ENCODE results near the gene AFDN.

DNA sequence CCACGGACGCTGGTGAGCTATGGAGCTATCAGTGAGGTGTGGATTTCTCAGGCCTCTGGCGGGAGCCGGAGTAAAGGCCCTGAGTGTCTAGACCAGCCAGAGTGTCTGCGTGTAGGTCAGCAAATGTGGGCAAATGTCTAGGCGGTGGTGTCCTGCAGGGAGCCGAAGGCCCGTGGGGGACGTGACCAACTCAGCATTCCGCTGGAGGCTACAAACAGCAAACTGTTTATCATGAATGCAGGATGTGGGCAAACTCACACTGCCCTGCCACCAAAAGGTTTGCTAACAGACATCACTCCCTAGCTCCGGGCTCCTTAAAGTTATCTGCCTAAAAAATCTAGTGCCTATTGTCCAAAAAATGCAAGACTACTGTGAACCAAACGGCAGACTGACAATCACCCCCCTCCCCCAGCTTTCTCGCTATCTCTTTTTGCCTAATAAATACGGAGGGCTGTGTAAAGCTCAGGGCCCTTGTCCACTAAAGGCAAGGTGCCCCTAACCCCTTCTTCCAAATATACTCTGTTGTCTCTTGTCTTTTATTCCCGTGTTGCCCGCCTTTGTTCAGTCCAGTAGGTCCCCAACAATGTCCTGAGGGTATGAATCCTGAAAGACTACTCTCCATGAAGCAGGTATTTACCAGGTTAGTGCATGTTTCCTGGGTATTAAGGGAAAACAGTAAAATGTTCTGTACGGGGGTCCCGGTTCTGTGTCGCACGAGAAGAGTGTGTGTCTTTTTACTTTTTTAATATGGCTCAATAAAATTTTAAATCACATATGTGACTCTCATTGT lies 29.0 kb upstream of the AFDN start:
- TF ChIP-seq, protein P1, sequence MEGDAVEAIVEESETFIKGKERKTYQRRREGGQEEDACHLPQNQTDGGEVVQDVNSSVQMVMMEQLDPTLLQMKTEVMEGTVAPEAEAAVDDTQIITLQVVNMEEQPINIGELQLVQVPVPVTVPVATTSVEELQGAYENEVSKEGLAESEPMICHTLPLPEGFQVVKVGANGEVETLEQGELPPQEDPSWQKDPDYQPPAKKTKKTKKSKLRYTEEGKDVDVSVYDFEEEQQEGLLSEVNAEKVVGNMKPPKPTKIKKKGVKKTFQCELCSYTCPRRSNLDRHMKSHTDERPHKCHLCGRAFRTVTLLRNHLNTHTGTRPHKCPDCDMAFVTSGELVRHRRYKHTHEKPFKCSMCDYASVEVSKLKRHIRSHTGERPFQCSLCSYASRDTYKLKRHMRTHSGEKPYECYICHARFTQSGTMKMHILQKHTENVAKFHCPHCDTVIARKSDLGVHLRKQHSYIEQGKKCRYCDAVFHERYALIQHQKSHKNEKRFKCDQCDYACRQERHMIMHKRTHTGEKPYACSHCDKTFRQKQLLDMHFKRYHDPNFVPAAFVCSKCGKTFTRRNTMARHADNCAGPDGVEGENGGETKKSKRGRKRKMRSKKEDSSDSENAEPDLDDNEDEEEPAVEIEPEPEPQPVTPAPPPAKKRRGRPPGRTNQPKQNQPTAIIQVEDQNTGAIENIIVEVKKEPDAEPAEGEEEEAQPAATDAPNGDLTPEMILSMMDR (IDR thresholded peaks at IDR 0.05; ENCODE audit: poor library complexity), result no peak
- TF ChIP-seq EZH2 (IDR thresholded peaks at IDR 0.05; ENCODE audit: borderline replicate concordance), result no peak
- TF ChIP-seq EZH2phosphoT487 (IDR thresholded peaks at IDR 0.05; ENCODE audit: low read depth, severe bottlenecking, unreplicated experiment), result no peak
